ENCODE results near the gene GRIFIN. TPM values are rescaled to one million over a fixed set of nuclear protein-coding genes. Genes with fewer than 3 reads are reported as not detected.

GRIFIN gene
- total RNA-seq, 1 donor = not detected

DNA sequence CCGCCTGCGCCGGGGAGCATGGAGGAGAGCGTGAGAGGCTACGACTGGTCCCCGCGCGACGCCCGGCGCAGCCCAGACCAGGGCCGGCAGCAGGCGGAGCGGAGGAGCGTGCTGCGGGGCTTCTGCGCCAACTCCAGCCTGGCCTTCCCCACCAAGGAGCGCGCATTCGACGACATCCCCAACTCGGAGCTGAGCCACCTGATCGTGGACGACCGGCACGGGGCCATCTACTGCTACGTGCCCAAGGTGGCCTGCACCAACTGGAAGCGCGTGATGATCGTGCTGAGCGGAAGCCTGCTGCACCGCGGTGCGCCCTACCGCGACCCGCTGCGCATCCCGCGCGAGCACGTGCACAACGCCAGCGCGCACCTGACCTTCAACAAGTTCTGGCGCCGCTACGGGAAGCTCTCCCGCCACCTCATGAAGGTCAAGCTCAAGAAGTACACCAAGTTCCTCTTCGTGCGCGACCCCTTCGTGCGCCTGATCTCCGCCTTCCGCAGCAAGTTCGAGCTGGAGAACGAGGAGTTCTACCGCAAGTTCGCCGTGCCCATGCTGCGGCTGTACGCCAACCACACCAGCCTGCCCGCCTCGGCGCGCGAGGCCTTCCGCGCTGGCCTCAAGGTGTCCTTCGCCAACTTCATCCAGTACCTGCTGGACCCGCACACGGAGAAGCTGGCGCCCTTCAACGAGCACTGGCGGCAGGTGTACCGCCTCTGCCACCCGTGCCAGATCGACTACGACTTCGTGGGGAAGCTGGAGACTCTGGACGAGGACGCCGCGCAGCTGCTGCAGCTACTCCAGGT lies 43.1 kb downstream of the GRIFIN start:
- H3K27me3 ChIP-seq (ENCODE audit: insufficient read depth, low read length) = no peaks in the 10 kb centered on the region
- no peaks in the 10 kb centered on the region for H3K4me1 ChIP-seq (ENCODE audit: insufficient read depth, low read length)
- no peak overlapping the region for H3K4me3 ChIP-seq (ENCODE audit: low read length)
- peaks cover 4% of the 10 kb centered on the region for H3K9me3 ChIP-seq (ENCODE audit: low read depth, low read length)

DNA sequence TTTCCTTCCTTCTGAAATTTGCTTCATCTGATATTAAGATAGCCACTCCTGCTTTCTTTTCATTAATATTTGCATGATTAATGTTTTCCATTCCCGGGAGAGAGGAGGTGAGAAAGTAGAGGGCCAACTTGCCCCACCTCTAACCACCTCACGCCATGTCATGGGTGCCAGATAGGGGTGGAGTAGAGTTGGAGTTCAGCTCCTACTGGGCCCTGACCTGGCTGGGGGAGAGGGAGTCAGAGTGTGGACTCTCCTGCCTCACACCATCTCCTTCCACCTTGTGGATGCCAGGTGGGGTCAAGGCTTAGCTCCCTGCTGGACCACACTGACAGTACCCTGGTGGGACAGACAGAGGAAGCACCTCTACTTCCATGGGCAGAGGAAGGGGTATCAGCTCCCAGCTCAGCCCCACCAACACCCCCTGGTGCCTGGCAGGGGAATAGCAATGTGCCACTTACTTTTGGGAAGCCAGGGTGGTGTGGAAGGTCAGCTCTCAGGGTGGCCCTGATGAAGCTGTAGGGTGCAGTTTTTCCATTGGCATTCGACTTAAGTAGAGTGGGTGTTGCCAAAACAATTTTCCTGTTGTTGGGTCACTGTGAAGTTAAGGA lies 44.8 kb downstream of the GRIFIN start:
- H3K4me3 ChIP-seq (ENCODE audit: low read length) = no peak overlapping the region
- H3K4me1 ChIP-seq (ENCODE audit: insufficient read depth, low read length) = no peaks in the 10 kb centered on the region
- peaks cover 4% of the 10 kb centered on the region for H3K9me3 ChIP-seq (ENCODE audit: low read depth, low read length)
- H3K27me3 ChIP-seq (ENCODE audit: insufficient read depth, low read length) = no peaks in the 10 kb centered on the region

DNA sequence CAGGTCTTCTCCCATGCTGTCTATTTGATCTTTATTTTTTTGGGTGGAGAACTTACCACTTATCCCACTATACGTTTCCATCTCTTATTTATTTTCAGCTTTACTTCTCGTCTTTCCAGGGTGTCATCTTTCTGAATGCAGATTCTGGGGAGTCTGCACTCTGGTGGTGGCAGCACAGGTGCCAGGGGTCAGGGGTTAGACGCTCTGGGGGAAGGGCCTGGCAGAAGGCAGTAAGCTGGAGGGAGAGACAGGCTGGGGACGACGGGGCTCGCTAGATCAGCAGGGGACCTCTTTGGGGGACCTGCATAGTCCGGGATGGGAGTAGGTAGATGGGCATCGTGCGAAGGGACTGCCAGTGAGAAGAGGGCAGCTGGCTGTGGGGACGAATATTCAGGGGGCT lies 50.4 kb downstream of the GRIFIN start:
- Histone ChIP-seq H3K4me1 (ENCODE audit: insufficient read depth, low read length) (peaks cover 13% of the 10 kb centered on the region), H3K9me3 (ENCODE audit: low read depth, low read length) (no peaks in the 10 kb centered on the region), H3K27me3 (ENCODE audit: insufficient read depth, low read length) (no peaks in the 10 kb centered on the region), H3K4me3 (ENCODE audit: low read length) (no peak overlapping the region)

Other genes with a start within 250 kb of the GRIFIN start
- 74.2 TPM for gene MAD1L1, start 243.5 kb downstream of the GRIFIN start, total RNA-seq
- 4.4 TPM for gene MRM2, start 234.2 kb downstream of the GRIFIN start, total RNA-seq
- 10.5 TPM for gene NUDT1, start 234.2 kb downstream of the GRIFIN start, total RNA-seq
- gene SNX8, start 162.0 kb downstream of the GRIFIN start, total RNA-seq = 9.7 TPM
- gene EIF3B, start 121.6 kb downstream of the GRIFIN start, total RNA-seq = 119 TPM
- gene CHST12, start 72.8 kb downstream of the GRIFIN start, total RNA-seq = 3.0 TPM
- 101 TPM for gene LFNG, start 43.4 kb upstream of the GRIFIN start, total RNA-seq
- gene BRAT1, start 79.1 kb upstream of the GRIFIN start, total RNA-seq = 7.7 TPM
- 2.7 TPM for gene IQCE, start 82.6 kb upstream of the GRIFIN start, total RNA-seq
- 22.4 TPM for gene TTYH3, start 155.6 kb upstream of the GRIFIN start, total RNA-seq
- gene AMZ1, start 211.8 kb upstream of the GRIFIN start, total RNA-seq = 0.63 TPM